OCI-LY1 (cell line): Measurements from ENCODE around the gene MAP4K1.

ENCODE experiments used
- EZH2 ChIP-seq: fragments of 200-600 bp; sonication (generic), shearing (Covaris generic); IDR thresholded peaks from 2 replicates; pipeline ENCODE4 v1.8.0; 2017; ENCODE audit warnings: borderline replicate concordance, mixed run types, mild to moderate bottlenecking, antibody characterized with exemption, low read length, moderate library complexity, mixed read lengths
- TF ChIP-seq, protein P1 (sequence below): fragments of 200-600 bp; sonication (generic), shearing (Covaris generic); IDR thresholded peaks from 2 replicates; pipeline ENCODE4 v1.5.1; 2017; ENCODE audit warnings: mild to moderate bottlenecking, antibody characterized with exemption, low read length, moderate library complexity, mixed read lengths

DNA sequence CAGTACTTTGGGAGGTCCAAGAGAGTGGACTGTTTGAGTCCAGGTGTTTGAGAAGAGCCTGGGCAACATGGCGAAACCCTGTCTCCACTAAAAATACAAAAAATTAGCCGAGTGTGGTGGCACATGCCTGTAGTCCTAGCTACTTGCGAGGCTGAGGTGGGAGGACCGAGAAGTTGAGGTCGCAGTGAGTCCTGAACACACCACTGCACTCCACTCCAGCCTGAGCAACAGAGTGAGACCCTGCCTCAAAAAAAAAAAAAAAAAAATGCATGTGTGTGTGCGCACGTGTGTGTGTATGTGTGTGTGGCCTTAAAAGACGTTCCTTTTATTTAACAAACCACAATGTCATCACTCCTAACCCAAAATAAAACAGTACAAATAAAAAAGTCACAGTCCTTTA is 62.6 kb downstream of the MAP4K1 start:
- no peak for TF ChIP-seq EZH2
- TF ChIP-seq, protein P1, sequence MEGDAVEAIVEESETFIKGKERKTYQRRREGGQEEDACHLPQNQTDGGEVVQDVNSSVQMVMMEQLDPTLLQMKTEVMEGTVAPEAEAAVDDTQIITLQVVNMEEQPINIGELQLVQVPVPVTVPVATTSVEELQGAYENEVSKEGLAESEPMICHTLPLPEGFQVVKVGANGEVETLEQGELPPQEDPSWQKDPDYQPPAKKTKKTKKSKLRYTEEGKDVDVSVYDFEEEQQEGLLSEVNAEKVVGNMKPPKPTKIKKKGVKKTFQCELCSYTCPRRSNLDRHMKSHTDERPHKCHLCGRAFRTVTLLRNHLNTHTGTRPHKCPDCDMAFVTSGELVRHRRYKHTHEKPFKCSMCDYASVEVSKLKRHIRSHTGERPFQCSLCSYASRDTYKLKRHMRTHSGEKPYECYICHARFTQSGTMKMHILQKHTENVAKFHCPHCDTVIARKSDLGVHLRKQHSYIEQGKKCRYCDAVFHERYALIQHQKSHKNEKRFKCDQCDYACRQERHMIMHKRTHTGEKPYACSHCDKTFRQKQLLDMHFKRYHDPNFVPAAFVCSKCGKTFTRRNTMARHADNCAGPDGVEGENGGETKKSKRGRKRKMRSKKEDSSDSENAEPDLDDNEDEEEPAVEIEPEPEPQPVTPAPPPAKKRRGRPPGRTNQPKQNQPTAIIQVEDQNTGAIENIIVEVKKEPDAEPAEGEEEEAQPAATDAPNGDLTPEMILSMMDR = no peak
